H1 (cell line): Measurements from ENCODE around the gene UBE4A. TPM values are rescaled to one million over a fixed set of nuclear protein-coding genes. Genes with fewer than 3 reads are reported as not detected.

ENCODE experiments used
- CTCF ChIA-PET: fragments of 300-600 bp; sonication (Branson Sonifier 250); formaldehyde crosslinking; loops from one replicate; lab custom pipeline; 2021; ENCODE audit not compliant: partially characterized antibody; lab: Charles Lee
- POLR2A ChIA-PET: fragments of 300-600 bp; sonication (Branson Sonifier 250); formaldehyde crosslinking; loops from one replicate; lab custom pipeline; 2021; ENCODE audit warnings: inconsistent platforms; ENCODE audit not compliant: partially characterized antibody; lab: Charles Lee
- DNase-seq, 2 experiments: peaks; one replicate each; pipeline versions ENCODE4 v3.0.0 to v3.0.0-alpha.2; 2010 to 2022; ENCODE audit warnings: low spot score in 2 of 2, low read depth in 1 of 2, mixed read lengths in 1 of 2
- FAIRE-seq: peaks from 2 replicates; lab custom pipeline; 2011; peaks lifted over from hg19 to GRCh38; lab: Jason Lieb, UNC
- H2AFZ ChIP-seq: 2 replicates; pipeline ENCODE4 v1.8.1; 2012; ENCODE audit warnings: low read length, inconsistent platforms
- H2AK5ac ChIP-seq: 2 replicates; pipeline ENCODE4 v1.6.1; 2013; ENCODE audit warnings: low read depth, low read length
- H2BK120ac ChIP-seq: replicated peaks from 2 replicates; pipeline ENCODE3; 2013; ENCODE audit warnings: low read depth, low read length, inconsistent platforms
- H2BK12ac ChIP-seq: 2 replicates; pipeline ENCODE4 v1.6.1; 2013; ENCODE audit warnings: low read depth, low read length
- H2BK15ac ChIP-seq: 2 replicates; pipeline ENCODE4 v1.6.1; 2013; ENCODE audit warnings: low read length
- H2BK20ac ChIP-seq: 2 replicates; pipeline ENCODE4 v1.6.1; 2013; ENCODE audit warnings: low read length
- H2BK5ac ChIP-seq: 2 replicates; pipeline ENCODE4 v1.6.1; 2013; ENCODE audit warnings: low read depth, low read length
- H3K14ac ChIP-seq: 2 replicates; pipeline ENCODE4 v1.6.1; 2013; ENCODE audit warnings: inconsistent platforms; ENCODE audit not compliant: insufficient read length
- H3K18ac ChIP-seq: 2 replicates; pipeline ENCODE4 v1.6.1; 2013; ENCODE audit warnings: low read length; ENCODE audit errors: extremely low read depth
- H3K23ac ChIP-seq: 2 replicates; pipeline ENCODE4 v1.6.1; 2013; ENCODE audit warnings: inconsistent platforms; ENCODE audit not compliant: insufficient read length
- H3K23me2 ChIP-seq: 2 replicates; pipeline ENCODE4 v1.6.1; 2013; ENCODE audit warnings: low read depth, low read length
- H3K27ac ChIP-seq: 2 replicates; pipeline ENCODE4 v1.6.1; 2011; ENCODE audit warnings: low read depth, low read length, inconsistent platforms
- H3K27me3 ChIP-seq, 4 experiments: replicated peaks in 1 of 4; 1 replicate in 1 of 4; 2 replicates in 3 of 4; pipeline versions ENCODE4 v1.6.1 to v1.8.1; 2011 to 2013; ENCODE audit warnings: low read length in 3 of 4, mild to moderate bottlenecking in 3 of 4, inconsistent platforms in 2 of 4, mixed read lengths in 2 of 4, moderate library complexity in 1 of 4; ENCODE audit not compliant: control insufficient read depth in 3 of 4, insufficient read depth in 3 of 4; ENCODE audit errors: extremely low read depth in 1 of 4
- H3K36me3 ChIP-seq, 4 experiments: 2 replicates each; pipeline versions ENCODE4 v1.6.1 to v1.8.1; 2011 to 2013; ENCODE audit warnings: mild to moderate bottlenecking in 4 of 4, low read length in 3 of 4, moderate library complexity in 2 of 4, control low read depth in 1 of 4, inconsistent platforms in 1 of 4; ENCODE audit not compliant: insufficient read depth in 4 of 4, control insufficient read depth in 2 of 4
- H3K4ac ChIP-seq: replicated peaks from 2 replicates; pipeline ENCODE3; 2013; ENCODE audit warnings: low read length, low read depth, mixed read lengths, inconsistent platforms; ENCODE audit not compliant: insufficient read length
- H3K4me1 ChIP-seq, 4 experiments: replicated peaks in 1 of 4; 1 replicate in 1 of 4; 2 replicates in 3 of 4; pipeline versions ENCODE4 v1.6.1 to v1.8.1; 2011 to 2013; ENCODE audit warnings: low read length in 3 of 4, inconsistent platforms in 2 of 4, mixed read lengths in 1 of 4; ENCODE audit not compliant: insufficient read depth in 4 of 4, control insufficient read depth in 3 of 4
- H3K4me2 ChIP-seq, 2 experiments: 2 replicates each; pipeline versions ENCODE4 v1.6.1 to v1.8.1; 2011 to 2013; ENCODE audit warnings: low read depth in 2 of 2, low read length in 2 of 2, control low read depth in 1 of 2, inconsistent platforms in 1 of 2, mild to moderate bottlenecking in 1 of 2; ENCODE audit not compliant: insufficient read depth in 1 of 2
- H3K4me3 ChIP-seq, 4 experiments: fragments of 200-600, 300-600 bp in 1 of 4; sonication (generic), shearing (Covaris generic), sonication (Bioruptor Twin) in 1 of 4; 2 replicates each; pipeline versions ENCODE4 v1.5.1 to v1.8.1; 2011 to 2016; ENCODE audit warnings: low read length in 4 of 4, low read depth in 3 of 4, control low read depth in 2 of 4, inconsistent platforms in 2 of 4, mild to moderate bottlenecking in 2 of 4, mixed read lengths in 1 of 4, moderate library complexity in 1 of 4; ENCODE audit not compliant: insufficient read depth in 2 of 4; ENCODE audit errors: extremely low read depth in 1 of 4
- H3K56ac ChIP-seq: replicated peaks from 2 replicates; pipeline ENCODE3; 2013; ENCODE audit warnings: low read depth, mild to moderate bottlenecking, mixed read lengths, low read length, inconsistent platforms; ENCODE audit not compliant: insufficient read length
- H3K79me1 ChIP-seq: 2 replicates; pipeline ENCODE4 v1.6.1; 2013; ENCODE audit warnings: low read depth, low read length, control low read depth
- H3K79me2 ChIP-seq, 2 experiments: 2 replicates each; pipeline versions ENCODE4 v1.6.1 to v1.8.1; 2012 to 2013; ENCODE audit warnings: low read length in 2 of 2, mild to moderate bottlenecking in 2 of 2, inconsistent platforms in 1 of 2; ENCODE audit not compliant: insufficient read depth in 2 of 2, control insufficient read depth in 1 of 2
- H3K9ac ChIP-seq, 4 experiments: replicated peaks in 1 of 4; 1 replicate in 1 of 4; 2 replicates in 3 of 4; pipeline versions ENCODE4 v1.6.1 to v1.8.1; 2011 to 2013; ENCODE audit warnings: low read depth in 3 of 4, low read length in 3 of 4, control low read depth in 2 of 4, mild to moderate bottlenecking in 2 of 4, moderate library complexity in 2 of 4, inconsistent platforms in 1 of 4; ENCODE audit errors: extremely low read depth in 1 of 4
- H3K9me3 ChIP-seq, 2 experiments: 2 replicates each; pipeline versions ENCODE4 v1.6.1 to v1.8.1; 2012 to 2013; ENCODE audit warnings: mild to moderate bottlenecking in 2 of 2, moderate library complexity in 2 of 2, control low read depth in 1 of 2, inconsistent platforms in 1 of 2, low read depth in 1 of 2, low read length in 1 of 2, mixed read lengths in 1 of 2; ENCODE audit not compliant: insufficient read depth in 2 of 2
- H4K20me1 ChIP-seq, 2 experiments: replicated peaks in 1 of 2; 2 replicates each; pipeline versions ENCODE3 to v1.8.1; 2011 to 2013; ENCODE audit warnings: inconsistent platforms in 2 of 2, low read length in 2 of 2, mild to moderate bottlenecking in 1 of 2; ENCODE audit not compliant: insufficient read depth in 2 of 2, control insufficient read depth in 1 of 2
- H4K5ac ChIP-seq: 2 replicates; pipeline ENCODE4 v1.6.1; 2013; ENCODE audit warnings: low read length, low read depth, mixed read lengths, inconsistent platforms; ENCODE audit not compliant: insufficient read length
- H4K8ac ChIP-seq: 2 replicates; pipeline ENCODE4 v1.8.0; 2013; ENCODE audit warnings: mild to moderate bottlenecking, moderate library complexity, low read length, inconsistent platforms; ENCODE audit not compliant: insufficient read depth; ENCODE audit errors: extremely low read depth
- H4K91ac ChIP-seq: replicated peaks from 2 replicates; pipeline ENCODE3; 2013; ENCODE audit warnings: low read length, mixed read lengths, inconsistent platforms; ENCODE audit not compliant: insufficient read length
- CHD1 ChIP-seq: IDR thresholded peaks from 2 replicates; pipeline ENCODE4 v1.6.1; 2012; ENCODE audit warnings: low read depth, low read length, improper control_type of control experiment
- EP300 ChIP-seq, 2 experiments: IDR thresholded peaks; 1 replicate in 1 of 2; 2 replicates in 1 of 2; pipeline ENCODE4 v1.6.1; 2011 to 2012; ENCODE audit warnings: low read depth in 2 of 2, low read length in 2 of 2, mild to moderate bottlenecking in 2 of 2, borderline replicate concordance in 1 of 2, inconsistent platforms in 1 of 2, moderate library complexity in 1 of 2
- JUN ChIP-seq: IDR thresholded peaks from 2 replicates; pipeline ENCODE4 v1.6.1; 2011; ENCODE audit warnings: low read depth, mild to moderate bottlenecking, improper control_type of control experiment, low read length
- JUND ChIP-seq: IDR thresholded peaks from 2 replicates; pipeline ENCODE4 v1.6.1; 2011; ENCODE audit warnings: mild to moderate bottlenecking, improper control_type of control experiment, low read length
- POU5F1 ChIP-seq: IDR thresholded peaks from 2 replicates; pipeline ENCODE4 v1.6.1; 2011; ENCODE audit warnings: low read depth, mild to moderate bottlenecking, low read length, moderate library complexity
- RAD21 ChIP-seq, 2 experiments: IDR thresholded peaks in 1 of 2; conservative IDR thresholded peaks in 1 of 2; 2 replicates each; pipeline ENCODE4 v1.6.1; 2011; ENCODE audit warnings: low read depth in 2 of 2, low read length in 2 of 2, improper control_type of control experiment in 1 of 2, inconsistent platforms in 1 of 2, mild to moderate bottlenecking in 1 of 2, moderate library complexity in 1 of 2
- SP4 ChIP-seq: IDR thresholded peaks from 2 replicates; pipeline ENCODE4 v1.6.1; 2012; ENCODE audit warnings: low read length, inconsistent platforms
- SRF ChIP-seq: IDR thresholded peaks from 2 replicates; pipeline ENCODE4 v1.6.1; 2011; ENCODE audit warnings: mild to moderate bottlenecking, low read depth, low read length, moderate library complexity
- ZNF274 ChIP-seq: IDR thresholded peaks from 2 replicates; pipeline ENCODE4 v1.7.0; 2012; ENCODE audit warnings: low read length, borderline replicate concordance; ENCODE audit errors: extremely low read depth
- WGBS, 2 experiments: shearing (Covaris generic) in 1 of 2; methylation state at CpG; one replicate each; pipeline versions ENCODE4 v1.1.6 to v1.1.7; 2013 to 2015; ENCODE audit warnings: low lambda C conversion rate in 2 of 2, mixed read lengths in 2 of 2, inconsistent platforms in 1 of 2, low coverage in 1 of 2, missing lambda C conversion rate in 1 of 2; ENCODE audit not compliant: insufficient replicate concordance in 2 of 2, insufficient coverage in 1 of 2, insufficient read length in 1 of 2; ENCODE audit errors: extremely low coverage in 1 of 2, missing lambda C conversion rate in 1 of 2; 5-methylcytosine and 5-hydroxymethylcytosine counted together
- polyA plus RNA-seq, 7 experiments: library from polyadenylated mRNA; depleted of rRNA in 3 of 7; stranded (reverse) in 5 of 7; unstranded in 2 of 7; fragments of >200 nt in 5 of 7; fragments of 200-250 nt in 2 of 7; gene quantifications; 1 replicate in 5 of 7; 2 replicates in 1 of 7; 4 replicates in 1 of 7; pipeline versions ENCODE4 v1.2.1 to v1.2.3, GENCODE V29; 2011 to 2013; ENCODE audit warnings: missing spikeins in 2 of 7, mixed read lengths in 2 of 7
- total RNA-seq: library from RNA; stranded (reverse); fragmentation: NEBNext Ultra II Directional; extraction: Animal tissue kit (Norgen Biotek cat#: 25700); gene quantifications from 2 replicates; pipeline ENCODE4 v1.2.1, GENCODE V29; 2021

The UBE4A gene
- total and polyA plus RNA-seq, 2 of the 8 experiments (the other 6 are each of a cell fraction or from before 2014, with no cell fraction given): 11.3 to 34.5 TPM

GRCh38 chr11:118370774-118371173 is 11.4 kb downstream of the UBE4A start:
- Histone ChIP-seq H2BK12ac (no peak overlapping the region), H2AFZ (no peak overlapping the region), H3K27ac (no peak overlapping the region), H3K4me3 (no peak overlapping the region), H3K36me3 (peaks cover 8 to 54% (median 37%) of the 10 kb centered on the region in 4 experiments), H2BK120ac (no peak overlapping the region), H2BK20ac (no peak overlapping the region), H3K4me2 (no peak overlapping the region), H3K9me3 (no peaks in the 10 kb centered on the region), H3K56ac (no peak overlapping the region), H3K23ac (no peak overlapping the region), H3K14ac (no peak overlapping the region), H2BK5ac (no peak overlapping the region), H3K79me2 (no peaks in the 10 kb centered on the region), H3K4me1 (no peaks in the 10 kb centered on the region), H3K18ac (no peak overlapping the region), H3K79me1 (no peaks in the 10 kb centered on the region), H3K9ac (no peak overlapping the region; a peak in 2 of 7 replicates), H3K4ac (no peak overlapping the region), H3K23me2 (no peaks in the 10 kb centered on the region), H2BK15ac (no peak overlapping the region), H3K27me3 (no peaks in the 10 kb centered on the region; a peak in 1 of 7 replicates), H4K91ac (no peak overlapping the region), H2AK5ac (no peak overlapping the region), H4K20me1 (peaks cover 0 to 5% of the 10 kb centered on the region in 2 experiments), H4K5ac (no peak overlapping the region), H4K8ac (no peak overlapping the region)
- no peak for TF ChIP-seq EP300 (IDR thresholded peaks at IDR 0.05; ENCODE audit: borderline replicate concordance in 1 of 2, low read depth in 2 of 2, low read length in 2 of 2)
- TF ChIP-seq SP4: no peak
- no peak for TF ChIP-seq SRF
- no peak for TF ChIP-seq CHD1
- TF ChIP-seq JUND: no peak
- TF ChIP-seq RAD21 (IDR thresholded peaks at IDR 0.05 in 1 of 2, conservative IDR thresholded peaks at IDR 0.05 in 1 of 2; ENCODE audit: low read depth in 2 of 2, low read length in 2 of 2): no peak
- no peak for TF ChIP-seq ZNF274
- no peak for TF ChIP-seq POU5F1
- TF ChIP-seq JUN: no peak
- WGBS, 2 experiments: 86% methylated on average over 4 of the region's 4 CpGs; no CpG with 5 or more reads in 1 of the 2 experiments
- POLR2A ChIA-PET: no interaction called here
- CTCF ChIA-PET: no interaction called here
- peak; percentile 24 for FAIRE-seq
- no peak for DNase-seq
